Tracheal epithelial cell (primary cell): ENCODE results near the gene USP5. TPM values are rescaled to one million over a fixed set of nuclear protein-coding genes. Genes with fewer than 3 reads are reported as not detected.

Source experiments
- total RNA-seq: library from RNA; depleted of rRNA; stranded (reverse); fragments of >200 nt; gene quantifications from 2 replicates; pipeline ENCODE4 v1.2.1, GENCODE V29; 2014

Gene USP5, protein sequence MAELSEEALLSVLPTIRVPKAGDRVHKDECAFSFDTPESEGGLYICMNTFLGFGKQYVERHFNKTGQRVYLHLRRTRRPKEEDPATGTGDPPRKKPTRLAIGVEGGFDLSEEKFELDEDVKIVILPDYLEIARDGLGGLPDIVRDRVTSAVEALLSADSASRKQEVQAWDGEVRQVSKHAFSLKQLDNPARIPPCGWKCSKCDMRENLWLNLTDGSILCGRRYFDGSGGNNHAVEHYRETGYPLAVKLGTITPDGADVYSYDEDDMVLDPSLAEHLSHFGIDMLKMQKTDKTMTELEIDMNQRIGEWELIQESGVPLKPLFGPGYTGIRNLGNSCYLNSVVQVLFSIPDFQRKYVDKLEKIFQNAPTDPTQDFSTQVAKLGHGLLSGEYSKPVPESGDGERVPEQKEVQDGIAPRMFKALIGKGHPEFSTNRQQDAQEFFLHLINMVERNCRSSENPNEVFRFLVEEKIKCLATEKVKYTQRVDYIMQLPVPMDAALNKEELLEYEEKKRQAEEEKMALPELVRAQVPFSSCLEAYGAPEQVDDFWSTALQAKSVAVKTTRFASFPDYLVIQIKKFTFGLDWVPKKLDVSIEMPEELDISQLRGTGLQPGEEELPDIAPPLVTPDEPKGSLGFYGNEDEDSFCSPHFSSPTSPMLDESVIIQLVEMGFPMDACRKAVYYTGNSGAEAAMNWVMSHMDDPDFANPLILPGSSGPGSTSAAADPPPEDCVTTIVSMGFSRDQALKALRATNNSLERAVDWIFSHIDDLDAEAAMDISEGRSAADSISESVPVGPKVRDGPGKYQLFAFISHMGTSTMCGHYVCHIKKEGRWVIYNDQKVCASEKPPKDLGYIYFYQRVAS
- 61.2 and 83.4 TPM in 2 replicates for total RNA-seq

DNA sequence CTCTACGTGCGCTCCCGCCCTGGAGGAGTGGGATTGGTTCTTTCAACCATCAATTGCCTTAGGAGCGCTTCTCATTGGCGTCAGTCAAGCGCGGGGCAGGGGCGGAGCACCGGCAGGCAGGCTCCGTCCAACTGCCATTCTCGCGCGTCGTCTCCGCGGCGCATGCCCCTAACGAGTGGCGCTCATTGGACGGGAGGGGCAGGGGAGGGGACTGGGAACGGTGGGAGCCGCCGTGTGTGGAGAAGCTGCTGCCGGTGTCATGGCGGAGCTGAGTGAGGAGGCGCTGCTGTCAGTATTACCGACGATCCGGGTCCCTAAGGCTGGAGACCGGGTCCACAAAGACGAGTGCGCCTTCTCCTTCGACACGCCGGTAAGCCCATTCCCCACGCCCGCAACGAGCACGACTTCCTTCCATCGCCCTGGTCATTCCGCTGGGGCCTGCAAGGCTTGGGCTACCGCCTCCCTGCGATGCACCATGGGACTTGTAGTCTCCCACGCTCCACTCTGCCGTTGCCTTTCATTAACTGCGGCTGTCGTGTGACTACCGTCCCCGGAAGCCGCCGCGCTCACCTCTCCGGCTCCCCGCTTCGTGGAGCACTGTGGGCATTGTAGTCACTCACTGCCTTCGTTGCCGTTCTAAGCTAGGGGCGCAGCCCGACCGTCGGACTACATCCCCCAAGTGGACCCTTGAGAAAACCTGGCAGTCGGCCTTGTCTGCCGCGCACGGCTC lies at the start of gene USP5:
TSS of gene USP5 (plus strand) at position 230 of the 730 bp plus-strand sequence. CDS start at position 260, 30 bp downstream.

DNA sequence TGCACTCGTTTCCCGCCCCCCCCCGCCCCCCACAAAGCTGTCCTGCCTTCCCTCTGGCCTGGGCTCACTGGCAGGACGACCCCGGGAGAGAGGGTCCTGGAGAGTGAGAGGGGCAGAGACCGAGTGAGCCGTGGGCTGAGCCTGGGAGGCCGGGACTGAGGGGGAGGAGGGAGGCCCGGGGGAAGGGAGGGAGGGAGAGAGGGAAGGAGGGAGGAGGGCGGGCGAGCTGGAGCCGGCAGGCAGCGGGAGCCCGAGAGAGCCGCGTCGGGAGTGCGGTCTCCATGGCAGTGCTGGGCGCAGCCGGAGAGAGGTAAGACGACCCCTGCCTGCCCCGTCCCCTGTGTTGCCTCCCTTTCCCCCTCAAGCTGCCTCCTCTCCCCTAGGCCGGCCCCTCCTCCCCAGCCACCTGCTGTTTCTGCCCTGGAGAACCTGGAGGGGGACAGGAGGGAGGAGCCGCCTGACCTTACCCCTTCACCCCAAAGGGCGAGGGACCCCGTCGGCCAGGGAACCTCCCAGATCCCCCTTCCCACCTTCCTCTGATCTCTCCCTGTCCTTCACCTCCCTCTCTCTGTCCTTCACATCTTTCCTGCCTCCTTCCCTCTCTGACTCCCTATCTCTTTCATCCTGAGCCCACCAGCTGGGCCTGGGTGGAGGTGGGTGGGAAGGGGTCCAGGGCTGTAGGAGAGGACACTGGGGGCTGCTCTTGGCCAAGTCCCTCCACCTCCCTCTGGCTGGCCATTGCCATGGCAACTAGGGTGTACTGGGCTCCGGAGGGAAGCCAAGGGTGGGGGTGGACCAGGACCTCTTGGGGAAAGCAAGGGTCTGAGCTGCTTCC lies 30.1 kb upstream of the USP5 start, which contains the start of gene GPR162:
TSS of gene GPR162 (plus strand) at position 231 of the 835 bp plus-strand sequence. CDS start 2,078 bp downstream, outside the sequence.

DNA sequence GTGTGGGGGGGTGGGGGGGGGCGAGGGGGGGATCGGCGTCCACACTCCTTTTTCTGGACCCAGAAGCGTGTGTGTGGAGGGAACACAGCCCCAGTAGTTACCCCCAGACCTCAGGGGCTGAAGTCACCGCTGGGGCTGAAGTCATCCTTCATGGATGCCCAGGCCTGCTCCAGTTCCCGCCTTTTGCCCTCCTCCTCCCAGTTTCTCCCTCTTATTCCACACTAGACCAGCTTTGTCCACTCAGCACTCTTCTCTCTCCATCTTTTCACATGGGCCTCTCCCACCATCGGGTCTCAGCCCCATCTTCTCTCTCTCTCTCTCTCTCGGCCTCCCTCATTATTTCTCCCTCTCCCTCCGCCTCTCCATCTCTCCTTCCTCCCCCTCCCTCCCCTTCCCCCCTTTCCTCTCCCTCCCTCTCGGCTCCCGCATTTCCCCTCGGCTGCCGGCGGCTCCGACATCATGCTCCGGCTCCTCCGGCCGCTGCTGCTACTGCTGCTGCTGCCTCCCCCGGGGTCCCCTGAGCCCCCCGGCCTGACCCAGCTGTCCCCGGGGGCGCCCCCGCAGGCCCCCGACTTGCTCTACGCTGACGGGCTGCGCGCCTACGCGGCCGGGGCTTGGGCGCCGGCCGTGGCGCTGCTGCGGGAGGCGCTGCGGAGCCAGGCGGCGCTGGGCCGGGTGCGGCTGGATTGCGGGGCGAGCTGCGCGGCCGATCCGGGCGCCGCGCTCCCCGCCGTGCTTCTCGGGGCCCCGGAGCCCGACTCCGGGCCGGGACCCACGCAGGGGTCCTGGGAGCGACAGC lies 23.8 kb upstream of the USP5 start, which contains the start of gene P3H3:
TSS of gene P3H3 (plus strand) at position 426 of the 799 bp plus-strand sequence. CDS start at position 460, 34 bp downstream.

DNA sequence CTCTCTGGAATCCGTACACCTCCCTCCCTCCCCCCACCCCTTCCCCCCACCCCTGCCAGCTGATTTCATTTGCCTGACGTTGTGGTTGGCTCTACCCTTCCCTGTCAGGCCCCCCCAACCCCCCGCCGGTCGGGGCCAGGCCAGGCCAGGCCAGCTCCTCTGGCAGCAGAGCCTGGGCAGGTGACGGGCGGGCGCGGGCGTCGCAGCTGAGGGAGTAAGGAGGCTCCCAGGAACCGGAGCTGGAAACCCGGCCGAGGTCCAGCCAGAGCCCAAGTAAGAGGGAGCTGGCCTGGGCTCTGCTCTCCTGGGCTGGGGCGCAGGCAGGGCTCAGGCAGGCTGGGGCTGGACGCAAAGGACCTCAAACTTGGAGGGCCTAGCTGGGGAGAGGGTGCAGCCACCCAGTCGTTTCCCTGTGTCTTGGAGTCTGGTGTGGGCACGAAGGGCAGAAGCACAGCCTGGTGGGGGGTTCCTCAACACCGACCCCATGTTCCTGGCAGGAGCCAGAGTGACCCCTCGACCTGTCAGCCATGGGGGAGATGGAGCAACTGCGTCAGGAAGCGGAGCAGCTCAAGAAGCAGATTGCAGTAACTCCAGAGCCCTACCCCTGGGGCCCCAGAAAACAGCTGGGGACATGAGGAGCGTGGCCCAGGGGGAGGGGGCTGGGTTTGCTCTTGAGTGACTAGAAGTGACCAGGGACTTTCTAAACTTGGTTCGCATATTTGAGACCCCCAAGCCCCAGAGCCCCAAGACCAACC lies 11.0 kb upstream of the USP5 start, which contains the start of gene GNB3:
TSS of gene GNB3 (plus strand) at position 165 of the 755 bp plus-strand sequence. CDS start at position 528, 363 bp downstream.

DNA sequence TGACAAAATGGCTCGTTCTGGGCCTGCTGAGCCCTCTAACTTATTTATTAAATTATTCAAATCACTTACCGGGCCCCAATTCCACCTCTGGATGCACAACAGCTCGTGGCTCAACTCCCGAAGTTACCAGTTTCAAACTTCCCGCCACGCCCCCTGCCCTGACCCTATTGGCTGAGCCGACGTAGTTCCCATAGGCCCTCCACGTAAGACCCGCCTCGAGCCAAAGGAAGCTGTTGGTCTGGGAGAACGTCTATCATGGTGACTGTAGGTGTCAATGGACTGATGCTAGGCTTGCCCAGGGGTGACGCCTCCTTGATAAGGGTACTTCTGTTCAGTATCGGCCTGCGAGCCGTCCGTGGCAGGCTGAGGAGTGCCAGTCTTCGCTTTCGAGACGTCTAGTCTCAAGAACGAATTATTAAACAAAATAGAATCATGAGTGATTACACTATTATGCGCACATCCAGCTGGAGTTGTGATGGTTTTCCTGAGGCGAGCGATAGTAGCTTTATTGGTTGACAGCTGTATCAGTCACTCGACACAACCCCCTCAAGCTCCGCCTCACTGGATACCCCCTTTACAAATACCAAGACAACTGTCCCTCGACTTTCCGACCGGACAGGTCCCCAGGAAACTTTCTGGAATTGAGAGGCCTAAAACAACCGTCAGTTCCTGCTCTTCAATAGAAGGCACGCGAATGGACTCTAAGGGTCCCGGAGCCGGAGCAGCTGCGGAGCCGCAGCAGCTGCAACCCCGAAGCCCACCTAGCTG lies 613 bp upstream of the USP5 start, which contains the start of gene CDCA3:
TSS of gene CDCA3 (minus strand) at position 134 of the 768 bp plus-strand sequence. CDS start 334 bp downstream, outside the sequence.

DNA sequence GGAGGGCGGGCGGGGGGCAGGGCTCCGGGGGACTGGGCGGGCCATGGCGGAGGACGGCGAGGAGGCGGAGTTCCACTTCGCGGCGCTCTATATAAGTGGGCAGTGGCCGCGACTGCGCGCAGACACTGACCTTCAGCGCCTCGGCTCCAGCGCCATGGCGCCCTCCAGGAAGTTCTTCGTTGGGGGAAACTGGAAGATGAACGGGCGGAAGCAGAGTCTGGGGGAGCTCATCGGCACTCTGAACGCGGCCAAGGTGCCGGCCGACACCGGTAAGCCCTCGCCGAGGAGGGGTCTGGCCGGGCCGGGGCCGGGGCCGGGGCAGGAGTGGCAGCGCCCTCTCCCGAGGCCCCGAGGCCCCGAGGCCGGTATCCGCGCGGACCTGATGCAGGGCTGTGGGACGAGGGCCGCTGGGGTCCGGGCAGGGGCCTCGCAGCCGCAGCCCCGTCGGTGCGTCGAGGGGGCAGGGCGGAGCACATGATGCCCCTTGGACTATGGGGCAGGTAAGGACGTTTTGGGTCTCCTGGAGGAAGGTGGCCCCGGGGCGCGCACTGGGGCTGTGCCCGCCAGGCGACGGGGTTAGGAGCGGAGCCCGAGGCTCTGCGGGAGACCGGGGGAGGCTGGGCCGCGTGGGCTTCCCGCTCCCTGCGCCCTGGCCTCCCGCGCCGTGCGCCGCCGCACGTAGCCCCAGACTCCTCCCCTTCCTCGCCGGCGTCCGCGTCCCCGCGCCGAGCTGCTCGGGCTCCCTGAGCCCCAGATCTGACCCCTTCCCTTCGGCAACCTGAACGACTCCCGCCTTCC lies 15.7 kb downstream of the USP5 start, which contains the start of gene TPI1:
TSS of gene TPI1 (plus strand) at position 119 of the 798 bp plus-strand sequence. CDS start at position 155, 36 bp downstream.

DNA sequence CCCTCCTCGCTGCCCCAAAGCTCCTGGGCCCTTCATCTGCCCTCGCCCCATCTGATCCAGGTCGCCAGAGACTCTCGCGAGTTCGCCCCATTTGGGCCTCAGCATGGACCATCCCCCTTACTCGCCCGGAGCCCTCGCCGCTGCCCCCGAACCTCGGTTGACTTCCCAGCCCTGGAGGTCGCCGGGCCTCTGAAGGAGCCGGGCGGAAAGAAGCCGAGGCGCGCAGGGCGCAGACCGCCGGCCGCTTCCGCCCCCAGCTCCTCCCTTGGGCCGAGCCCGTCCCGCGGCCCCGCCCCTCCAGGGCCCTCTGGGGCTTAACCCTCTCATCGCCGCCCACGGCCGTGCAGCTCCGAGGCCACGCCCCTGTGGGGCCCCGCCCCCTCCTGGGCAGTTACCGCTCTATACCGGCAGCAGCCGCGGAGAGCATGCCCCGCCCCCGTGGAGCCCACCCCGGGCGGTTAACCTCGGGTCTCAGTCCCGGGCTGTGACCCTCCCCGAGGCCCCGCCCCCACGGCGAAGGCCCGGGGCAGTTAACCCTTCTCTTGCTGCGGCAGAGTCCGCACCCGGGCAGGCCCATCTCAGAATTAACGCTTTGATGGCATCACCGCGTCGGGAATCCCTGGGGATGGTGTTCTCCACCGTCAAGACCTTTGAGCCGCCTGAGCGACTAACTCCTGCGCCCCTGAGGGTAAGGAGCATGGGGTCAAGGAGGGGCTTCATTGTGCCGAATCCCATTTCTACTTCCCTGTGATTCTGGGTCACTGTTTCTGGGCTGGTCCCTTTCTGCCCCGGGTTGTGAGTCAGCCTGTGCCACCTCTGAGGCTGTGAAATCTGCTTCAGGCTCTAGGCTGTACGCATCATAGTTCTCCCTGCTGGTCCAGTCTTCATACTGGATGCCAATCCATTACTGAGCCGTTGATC lies 21.4 kb downstream of the USP5 start, which contains the start of gene SPSB2:
TSS of gene SPSB2 (minus strand) at position 210 of the 921 bp plus-strand sequence. CDS start 402 bp downstream, outside the sequence.

DNA sequence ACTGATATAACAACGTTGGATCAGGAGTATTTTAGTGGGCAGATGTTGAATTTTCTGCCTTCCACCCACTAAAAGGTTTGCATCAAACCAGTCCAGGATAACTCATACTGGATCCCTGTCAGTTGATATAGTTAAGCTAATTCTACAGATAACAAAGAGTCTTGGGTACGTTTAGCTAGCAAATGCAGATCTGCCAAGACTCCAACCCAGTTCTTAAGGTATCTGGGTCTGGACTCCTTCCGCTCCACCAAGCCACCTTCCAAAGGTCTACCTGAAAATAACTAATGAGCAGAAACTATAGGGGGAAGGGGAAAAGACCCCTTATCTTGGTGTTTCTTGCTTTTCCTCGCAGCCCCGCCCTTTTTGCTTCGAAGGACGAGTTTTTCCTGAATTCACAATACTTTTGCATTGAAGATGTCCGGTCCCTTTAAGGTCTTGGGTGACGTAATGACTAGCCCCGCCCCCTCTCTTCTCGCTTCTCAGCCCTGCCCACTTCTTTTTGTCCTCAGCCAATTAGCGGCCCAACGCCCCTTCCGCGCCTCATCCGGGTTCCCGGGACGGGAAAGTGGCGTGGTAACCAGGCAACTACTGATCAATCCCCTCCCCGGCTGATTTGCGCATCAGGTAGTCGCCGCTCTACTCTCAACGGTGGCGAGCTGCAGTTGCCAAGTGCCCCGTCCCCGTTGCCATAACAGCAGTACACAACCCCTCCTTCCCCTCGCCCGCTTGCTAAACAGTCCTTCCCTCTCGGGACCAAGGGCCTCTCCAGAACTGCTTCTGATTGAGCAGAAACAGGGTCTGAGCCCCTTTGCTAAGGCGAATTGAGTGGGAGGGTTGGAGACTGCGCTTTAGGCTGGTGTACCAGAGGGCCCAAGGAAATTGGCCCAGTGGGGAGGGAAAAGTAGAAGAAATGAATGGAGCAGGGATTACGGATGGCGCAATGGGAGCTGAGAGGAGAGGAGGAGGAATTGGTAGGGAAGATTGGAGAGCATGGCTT lies 52.6 kb downstream of the USP5 start, which contains the start of gene LRRC23:
TSS of gene LRRC23 (plus strand) at position 543 of the 997 bp plus-strand sequence. CDS start 812 bp downstream, outside the sequence.

DNA sequence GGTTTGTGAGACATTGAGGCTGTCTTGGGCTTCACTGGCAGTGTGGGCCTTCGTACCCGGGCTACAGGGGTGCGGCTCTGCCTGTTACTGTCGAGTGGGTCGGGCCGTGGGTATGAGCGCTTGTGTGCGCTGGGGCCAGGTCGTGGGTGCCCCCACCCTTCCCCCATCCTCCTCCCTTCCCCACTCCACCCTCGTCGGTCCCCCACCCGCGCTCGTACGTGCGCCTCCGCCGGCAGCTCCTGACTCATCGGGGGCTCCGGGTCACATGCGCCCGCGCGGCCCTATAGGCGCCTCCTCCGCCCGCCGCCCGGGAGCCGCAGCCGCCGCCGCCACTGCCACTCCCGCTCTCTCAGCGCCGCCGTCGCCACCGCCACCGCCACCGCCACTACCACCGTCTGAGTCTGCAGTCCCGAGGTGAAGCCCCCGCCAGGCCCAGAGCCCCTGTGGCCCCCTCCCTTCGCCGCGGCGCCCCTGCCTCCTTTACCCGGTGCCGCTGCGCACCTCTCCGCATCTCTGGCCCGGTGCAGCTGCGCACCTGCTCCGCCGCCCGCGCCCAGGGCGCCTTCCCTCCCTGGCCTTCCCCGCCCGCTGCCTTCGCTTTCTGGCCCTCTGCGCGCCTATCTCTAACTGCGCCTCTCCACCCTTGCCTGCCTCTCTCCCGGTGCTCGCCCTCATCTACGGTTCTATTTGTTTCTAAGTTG lies 62.4 kb downstream of the USP5 start, which contains the start of gene ENO2:
TSS of gene ENO2 (plus strand) at position 335 of the 701 bp plus-strand sequence. CDS start 1,253 bp downstream, outside the sequence.

Other genes with a start within 250 kb of the USP5 start
- gene CHD4, start 244.8 kb upstream of the USP5 start, total RNA-seq, result 179 and 185 TPM in 2 replicates
- 2.3 and 3.9 TPM in 2 replicates for gene LPAR5, start 216.2 kb upstream of the USP5 start, total RNA-seq
- gene ACRBP, start 204.7 kb upstream of the USP5 start, total RNA-seq, result not detected in 2 replicates
- 14.9 and 28.7 TPM in 2 replicates for gene ING4, start 189.0 kb upstream of the USP5 start, total RNA-seq
- gene ZNF384, start 162.8 kb upstream of the USP5 start, total RNA-seq, result 5.8 and 6.4 TPM in 2 replicates
- gene PIANP, start 151.3 kb upstream of the USP5 start, total RNA-seq, result not detected in 2 replicates
- gene COPS7A, start 128.1 kb upstream of the USP5 start, total RNA-seq, result 56.6 and 68.8 TPM in 2 replicates
- 176 and 190 TPM in 2 replicates for gene MLF2, start 99.0 kb upstream of the USP5 start, total RNA-seq
- 17.7 and 26.0 TPM in 2 replicates for gene PTMS, start 85.8 kb upstream of the USP5 start, total RNA-seq
- gene LAG3, start 79.6 kb upstream of the USP5 start, total RNA-seq, result 0.24 TPM in 1 of 2 replicates, not detected in the other
- gene CD4, start 62.6 kb upstream of the USP5 start, total RNA-seq, result not detected in 2 replicates
- gene GPR162, start 30.3 kb upstream of the USP5 start, total RNA-seq, result 0.72 TPM in 1 of 2 replicates, not detected in the other
- gene P3H3, start 23.7 kb upstream of the USP5 start, total RNA-seq, result 22.2 and 39.3 TPM in 2 replicates
- gene GNB3, start 11.2 kb upstream of the USP5 start, total RNA-seq, result 0.24 TPM in 1 of 2 replicates, not detected in the other
- under 0.01 and 2.4 TPM in 2 replicates for gene CDCA3, start 864 bp upstream of the USP5 start, total RNA-seq
- 1,092 and 1,488 TPM in 2 replicates for gene TPI1, start 15.4 kb downstream of the USP5 start, total RNA-seq
- 7.2 and 7.7 TPM in 2 replicates for gene SPSB2, start 21.2 kb downstream of the USP5 start, total RNA-seq
- gene LRRC23, start 52.7 kb downstream of the USP5 start, total RNA-seq, result 11.3 and 11.7 TPM in 2 replicates
- gene ENO2, start 62.4 kb downstream of the USP5 start, total RNA-seq, result 6.6 and 31.1 TPM in 2 replicates
- 6.3 and 12.8 TPM in 2 replicates for gene ATN1, start 75.8 kb downstream of the USP5 start, total RNA-seq
- not detected in 2 replicates for gene RNU7-1, start 91.7 kb downstream of the USP5 start, total RNA-seq
- gene C12orf57, start 91.9 kb downstream of the USP5 start, total RNA-seq, result 86.0 and 133 TPM in 2 replicates
- gene PTPN6, start 99.2 kb downstream of the USP5 start, total RNA-seq, result 8.9 and 13.0 TPM in 2 replicates
- 218 and 285 TPM in 2 replicates for gene PHB2, start 118.5 kb downstream of the USP5 start, total RNA-seq
- gene EMG1, start 118.8 kb downstream of the USP5 start, total RNA-seq, result 68.8 and 101 TPM in 2 replicates
- gene LPCAT3, start 166.3 kb downstream of the USP5 start, total RNA-seq, result 5.5 and 6.2 TPM in 2 replicates
- gene C1S, start 208.6 kb downstream of the USP5 start, total RNA-seq, result 1.1 and 11.6 TPM in 2 replicates
- gene C1R, start 240.3 kb downstream of the USP5 start, total RNA-seq, result 1.1 and 8.0 TPM in 2 replicates